HG03442 (cell line): ENCODE data around the gene TMEM234.
A peak's percentile ranks its signal among the peaks of the same experiment; 100 is the strongest.

Source experiments
- ATAC-seq: cut with Tn5 transposase; IDR thresholded peaks from one replicate; pipeline ENCODE4 v1.9.1; 2021; ENCODE audit warnings: mild to moderate bottlenecking, moderate library complexity; ENCODE audit not compliant: unreplicated experiment

Gene TMEM234

GRCh38 chr1:32180186-32181060, 41.7 kb downstream of the TMEM234 start:
- ATAC-seq, result no peak

- ATAC-seq, result peak; percentile 84
These were observed 42.5 kb downstream of the TMEM234 start, which contains the start of gene TXLNA for GRCh38 chr1:32179443-32180185. TXLNA (plus strand) TSS chr1:32179675; CDS start chr1:32180346, 671 bp downstream.

- ATAC-seq, result no peak
These were observed 43.0 kb downstream of the TMEM234 start for GRCh38 chr1:32179193-32179442.

- no peak for ATAC-seq
These were observed 43.6 kb downstream of the TMEM234 start for GRCh38 chr1:32178380-32179192.

GRCh38 chr1:32172621-32173245, 49.4 kb downstream of the TMEM234 start:
- no peak for ATAC-seq

GRCh38 chr1:32170991-32171390, 51.2 kb downstream of the TMEM234 start:
- ATAC-seq, result no peak
